Tibial artery (tissue), 4 donors: ENCODE data around the gene UTP25.

Source experiments
- DNase-seq, 2 donors: peaks; one replicate each; pipeline ENCODE4 v3.0.0-alpha.2; 2019
- H3K27ac ChIP-seq, 2 donors: fragments of 200-600 bp; sonication (generic) in 1 of 2; 1 replicate in 1 of 2; 2 replicates in 1 of 2; pipeline ENCODE4 v1.5.1; 2018 to 2019; ENCODE audit warnings: mild to moderate bottlenecking in 1 of 2
- H3K27me3 ChIP-seq, 2 donors: fragments of 200-600 bp; sonication (generic) in 1 of 2; one replicate each; pipeline versions ENCODE4 v1.5.1 to v1.6.0; 2016 to 2019
- H3K36me3 ChIP-seq, 3 donors: fragments of 200-600 bp; sonication (generic) in 2 of 3; one replicate each; pipeline ENCODE4 v1.5.1; 2016 to 2019; ENCODE audit warnings: mild to moderate bottlenecking in 2 of 3
- H3K4me1 ChIP-seq, 4 donors: fragments of 200-600 bp; sonication (generic) in 2 of 4; 1 replicate in 3 of 4; 2 replicates in 1 of 4; pipeline ENCODE4 v1.5.1; 2016 to 2019
- H3K4me3 ChIP-seq, 2 donors: fragments of 200-600 bp; sonication (generic) in 1 of 2; 1 replicate in 1 of 2; 2 replicates in 1 of 2; pipeline ENCODE4 v1.5.1; 2018 to 2019; ENCODE audit warnings: mild to moderate bottlenecking in 2 of 2
- H3K9me3 ChIP-seq, 3 donors: fragments of 200-600 bp; sonication (generic) in 1 of 3; one replicate each; pipeline ENCODE4 v1.5.1; 2016 to 2019
- CTCF ChIP-seq, 2 experiments: fragments of 200-600 bp in 1 of 2; fragments of 450-650 bp in 1 of 2; IDR thresholded peaks; one replicate each; pipeline ENCODE4 v1.5.1; 2017 to 2019; ENCODE audit warnings: antibody characterized with exemption in 2 of 2, mild to moderate bottlenecking in 1 of 2, moderate library complexity in 1 of 2
- intact Hi-C: fragments of 100-400 bp; cut with DNase I; formaldehyde crosslinking; loops from one replicate; pipeline ENCODE4 v1.15.0; 2023; ENCODE audit warnings: low total_unique reads

The UTP25 gene

GRCh38 chr1:209816923-209817322 lies 10.8 kb upstream of the UTP25 start:
- Histone ChIP-seq H3K4me3 (no peak overlapping the region), H3K27ac (no peak overlapping the region), H3K36me3 (no peaks in the 10 kb centered on the region), H3K27me3 (peaks cover 0 to 8% of the 10 kb centered on the region in 2 donors), H3K4me1 (no peaks in the 10 kb centered on the region), H3K9me3 (no peaks in the 10 kb centered on the region)
- intact Hi-C loops: no loop called here
- DNase-seq: no peak
- TF ChIP-seq CTCF (IDR thresholded peaks at IDR 0.05): no peak

- no peak overlapping the region for H3K4me3 ChIP-seq
- H3K9me3 ChIP-seq: no peaks in the 10 kb centered on the region
- H3K4me1 ChIP-seq: no peaks in the 10 kb centered on the region
- intact Hi-C loops: no loop called here
- H3K27ac ChIP-seq: no peak overlapping the region
- H3K36me3 ChIP-seq: no peaks in the 10 kb centered on the region
- peaks cover 0 to 15% of the 10 kb centered on the region in 2 donors for H3K27me3 ChIP-seq
- no peak for TF ChIP-seq CTCF (IDR thresholded peaks at IDR 0.05)
- DNase-seq: no peak
Observed at GRCh38 chr1:209817691-209818090, 10.1 kb upstream of the UTP25 start.

- TF ChIP-seq CTCF (IDR thresholded peaks at IDR 0.05): no peak
- Histone ChIP-seq H3K9me3 (no peaks in the 10 kb centered on the region), H3K27me3 (peaks cover 0 to 15% of the 10 kb centered on the region in 2 donors), H3K36me3 (no peaks in the 10 kb centered on the region), H3K4me3 (no peak overlapping the region), H3K4me1 (no peaks in the 10 kb centered on the region), H3K27ac (no peak overlapping the region)
- intact Hi-C loops: no loop called here
- no peak for DNase-seq
Observed at GRCh38 chr1:209819058-209819457, 8.7 kb upstream of the UTP25 start.

- DNase-seq: no peak
- H3K36me3 ChIP-seq: no peaks in the 10 kb centered on the region
- H3K9me3 ChIP-seq: no peaks in the 10 kb centered on the region
- H3K27ac ChIP-seq: no peak overlapping the region
- peaks cover 0 to 15% of the 10 kb centered on the region in 2 donors for H3K27me3 ChIP-seq
- intact Hi-C loops: no loop called here
- H3K4me1 ChIP-seq: no peaks in the 10 kb centered on the region
- TF ChIP-seq CTCF (IDR thresholded peaks at IDR 0.05): no peak
- H3K4me3 ChIP-seq: no peak overlapping the region
Observed at GRCh38 chr1:209820986-209821385, 6.8 kb upstream of the UTP25 start.

GRCh38 chr1:209822706-209823105 lies 5.1 kb upstream of the UTP25 start:
- no peak overlapping the region for H3K27ac ChIP-seq
- no peak overlapping the region for H3K4me3 ChIP-seq

More at GRCh38 chr1:209822706-209823105, 5.1 kb upstream of the UTP25 start:
- no peaks in the 10 kb centered on the region for H3K9me3 ChIP-seq
- H3K36me3 ChIP-seq: no peaks in the 10 kb centered on the region
- peaks cover 0 to 15% of the 10 kb centered on the region in 2 donors for H3K27me3 ChIP-seq
- TF ChIP-seq CTCF (IDR thresholded peaks at IDR 0.05): no peak
- intact Hi-C loops: no loop called here
- DNase-seq: no peak
- no peaks in the 10 kb centered on the region for H3K4me1 ChIP-seq
